ENCODE measurements around the gene SVBP.

The SVBP gene

GRCh38 chr1:42847721-42848460 lies 30.7 kb upstream of the SVBP start (continued):
- no peak for TF ChIP-seq ZNF565 (CRISPR knock-in tag; conservative IDR thresholded peaks at IDR 0.05; ENCODE audit: low read depth)
- TF ChIP-seq ZFP3 (CRISPR knock-in tag; IDR thresholded peaks at IDR 0.05), result no peak

- no peak for ATAC-seq
- TF ChIP-seq ZNF8 (CRISPR knock-in tag; IDR thresholded peaks at IDR 0.05), result no peak
- TF ChIP-seq PATZ1 (CRISPR knock-in tag; IDR thresholded peaks at IDR 0.05; ENCODE audit: borderline replicate concordance), result no peak
- no peak for TF ChIP-seq CREB5 (CRISPR knock-in tag; IDR thresholded peaks at IDR 0.05; ENCODE audit: low read depth)
- TF ChIP-seq POU6F1 (CRISPR knock-in tag; IDR thresholded peaks at IDR 0.05; ENCODE audit: borderline replicate concordance, low read depth), result no peak
- TF ChIP-seq CSRNP3 (CRISPR knock-in tag; IDR thresholded peaks at IDR 0.05), result no peak
- TF ChIP-seq BACH2 (CRISPR knock-in tag; IDR thresholded peaks at IDR 0.05; ENCODE audit: borderline replicate concordance), result no peak
- no peak for TF ChIP-seq GLIS3 (CRISPR knock-in tag; IDR thresholded peaks at IDR 0.05)
- no peak for TF ChIP-seq PPARA (CRISPR knock-in tag; IDR thresholded peaks at IDR 0.05; ENCODE audit: borderline replicate concordance)
- TF ChIP-seq ARNTL (CRISPR knock-in tag; IDR thresholded peaks at IDR 0.05; ENCODE audit: borderline replicate concordance, low read depth), result no peak
- TF ChIP-seq SNAI2 (CRISPR knock-in tag; IDR thresholded peaks at IDR 0.05), result no peak
- no peak for TF ChIP-seq TCF4 (CRISPR knock-in tag; IDR thresholded peaks at IDR 0.05; ENCODE audit: borderline replicate concordance)
- no peak for TF ChIP-seq OSR1 (CRISPR knock-in tag; IDR thresholded peaks at IDR 0.05)
- no peak for TF ChIP-seq CSDC2 (CRISPR knock-in tag; IDR thresholded peaks at IDR 0.05)
Observed at GRCh38 chr1:42847111-42847595, 30.0 kb upstream of the SVBP start.

- no peak for TF ChIP-seq PATZ1 (CRISPR knock-in tag; IDR thresholded peaks at IDR 0.05; ENCODE audit: borderline replicate concordance)
- no peak for TF ChIP-seq CREB5 (CRISPR knock-in tag; IDR thresholded peaks at IDR 0.05; ENCODE audit: low read depth)
- 0 out of 2 replicates have a peak, but pooled peaks have one; percentile 12 for TF ChIP-seq TSHZ2 (CRISPR knock-in tag; IDR thresholded peaks at IDR 0.05)
- TF ChIP-seq ZNF70 (CRISPR knock-in tag; IDR thresholded peaks at IDR 0.05), result no peak
- TF ChIP-seq ZC3H10 (CRISPR knock-in tag; IDR thresholded peaks at IDR 0.05), result no peak
- no peak for TF ChIP-seq POU6F1 (CRISPR knock-in tag; IDR thresholded peaks at IDR 0.05; ENCODE audit: borderline replicate concordance, low read depth)
Observed at GRCh38 chr1:42846257-42847110, 29.3 kb upstream of the SVBP start, which contains the start of gene ZNF691. Gene ZNF691 (plus strand): TSS chr1:42846613. CDS start chr1:42849659, 3,046 bp downstream.

More at GRCh38 chr1:42846257-42847110, 29.3 kb upstream of the SVBP start, which contains the start of gene ZNF691:
- ATAC-seq, result peak; percentile 99
